Panc1 (cell line): Measurements from ENCODE around the gene DOCK4. TPM values are rescaled to one million over a fixed set of nuclear protein-coding genes. Genes with fewer than 3 reads are reported as not detected.

Source experiments
- ATAC-seq: fragments of 200-7000 bp; cut with Tn5 transposase; 2 replicates; pipeline ENCODE4 v1.9.1; 2020; ENCODE audit warnings: mild to moderate bottlenecking, moderate library complexity
- BruUV-seq: library from RNA; stranded (reverse); fragments of 400-500 nt; replicated peaks from 2 replicates; lab custom pipeline; 2021; lab: Mats Ljungman, UMichigan
- CTCF ChIA-PET: fragments of 300-600 bp; sonication (Branson Sonifier 250); formaldehyde crosslinking; loops from one replicate; lab custom pipeline; 2022; ENCODE audit warnings: antibody characterized with exemption; lab: Charles Lee
- POLR2A ChIA-PET: fragments of 300-600 bp; sonication (Branson Sonifier 250); formaldehyde crosslinking; loops from one replicate; lab custom pipeline; 2022; ENCODE audit warnings: antibody characterized with exemption; lab: Charles Lee
- DNase-seq: peaks from one replicate; pipeline ENCODE4 v3.0.0-alpha.2; 2010; ENCODE audit warnings: low read depth, low spot score
- H3K27ac ChIP-seq: 2 replicates; pipeline ENCODE4 v1.5.1; 2011; ENCODE audit warnings: mild to moderate bottlenecking, low read length, inconsistent platforms
- H3K27me3 ChIP-seq: fragments of 200-500 bp; sonication (Bioruptor generic); 2 replicates; pipeline ENCODE4 v1.6.0; 2014; ENCODE audit warnings: low read length, inconsistent platforms; ENCODE audit not compliant: control insufficient read depth, insufficient read depth
- H3K36me3 ChIP-seq: fragments of 200-500 bp; sonication (Bioruptor generic); 2 replicates; pipeline ENCODE4 v1.5.1; 2014; ENCODE audit warnings: inconsistent platforms, mild to moderate bottlenecking, low read length, moderate library complexity; ENCODE audit not compliant: control insufficient read depth, insufficient read depth
- H3K4me1 ChIP-seq: 2 replicates; pipeline ENCODE4 v1.5.1; 2011; ENCODE audit warnings: inconsistent platforms, mild to moderate bottlenecking, low read length, moderate library complexity; ENCODE audit not compliant: control insufficient read depth, insufficient read depth
- H3K4me3 ChIP-seq, 2 experiments: 2 replicates each; pipeline ENCODE4 v1.5.1; 2011 to 2012; ENCODE audit warnings: low read depth in 2 of 2, low read length in 2 of 2, mild to moderate bottlenecking in 2 of 2, inconsistent platforms in 1 of 2, moderate library complexity in 1 of 2
- H3K9me3 ChIP-seq: fragments of 200-500 bp; sonication (Bioruptor generic); 2 replicates; pipeline ENCODE4 v1.5.1; 2014; ENCODE audit warnings: low read depth, mild to moderate bottlenecking, inconsistent platforms, low read length, moderate library complexity; ENCODE audit not compliant: control insufficient read depth, insufficient read depth
- CTCF ChIP-seq: fragments of 450-650 bp; IDR thresholded peaks from 2 replicates; pipeline ENCODE4 v1.5.1; 2017; ENCODE audit warnings: mild to moderate bottlenecking
- POLR2AphosphoS5 ChIP-seq: IDR thresholded peaks from 2 replicates; pipeline ENCODE4 v1.6.1; 2012; ENCODE audit warnings: mild to moderate bottlenecking, low read depth, low read length, moderate library complexity
- SIN3A ChIP-seq: IDR thresholded peaks from 2 replicates; pipeline ENCODE4 v1.6.1; 2012; ENCODE audit warnings: low read depth, mild to moderate bottlenecking, low read length, moderate library complexity, borderline replicate concordance; ENCODE audit not compliant: insufficient read depth
- TCF7L2 ChIP-seq: IDR thresholded peaks from 2 replicates; pipeline ENCODE4 v1.6.1; 2011; ENCODE audit warnings: mild to moderate bottlenecking, low read depth, low read length, inconsistent platforms
- in situ Hi-C: cut with HindIII; loops from 2 replicates; pipeline ENCODE4 v1.10.0; 2016; ENCODE audit warnings: low sequenced_read_pairs, low pct_unique_long_range_greater_than_20kb
- intact Hi-C: fragments of 100-400 bp; cut with micrococcal nuclease; formaldehyde crosslinking; loops from one replicate; pipeline ENCODE4 v1.10.0; 2022; ENCODE audit not compliant: unreplicated experiment
- total RNA-seq: library from RNA; stranded (reverse); gene quantifications from one replicate; pipeline ENCODE4 v1.2.1, GENCODE V29; 2021; ENCODE audit not compliant: unreplicated experiment
- TF ChIP-seq, protein P1 (sequence below), 2 experiments: IDR thresholded peaks; 2 replicates each; pipeline ENCODE4 v1.6.1; 2011 to 2012; ENCODE audit warnings: low read depth in 2 of 2, control low read depth in 1 of 2, low read length in 1 of 2, mild to moderate bottlenecking in 1 of 2, moderate library complexity in 1 of 2; ENCODE audit not compliant: insufficient read depth in 1 of 2

Gene DOCK4
- total RNA-seq, 1 experiment from 2014 or later: 10.8 TPM

- Histone ChIP-seq H3K36me3 (no peaks in the 10 kb centered on the region), H3K4me3 (no peak overlapping the region), H3K27me3 (no peaks in the 10 kb centered on the region), H3K27ac (no peak overlapping the region), H3K4me1 (no peaks in the 10 kb centered on the region), H3K9me3 (no peaks in the 10 kb centered on the region)
- ChIA-PET POLR2A (no interaction called here), CTCF (interaction anchor here (0.8 kb wide), 1 partner anchor 122 kb away, joined by 3 read pairs; no protein-coding TSS in a partner anchor)
- ATAC-seq: no peak
- intact Hi-C loops (no loop called here), in situ Hi-C loops (no loop called here)
- no TSS peak for BruUV-seq
- DNase-seq: no peak
- TF ChIP-seq SIN3A: no peak
Observed at GRCh38 chr7:112092709-112093395, 113.3 kb downstream of the DOCK4 start.

- CTCF ChIA-PET: no interaction called here
- Histone ChIP-seq H3K27ac (no peak overlapping the region), H3K4me3 (no peak overlapping the region), H3K9me3 (no peaks in the 10 kb centered on the region), H3K4me1 (no peaks in the 10 kb centered on the region), H3K27me3 (no peaks in the 10 kb centered on the region), H3K36me3 (no peaks in the 10 kb centered on the region)
- no peak for ATAC-seq
- intact Hi-C loops (no loop called here), in situ Hi-C loops (no loop called here)
- BruUV-seq: no TSS peak
- DNase-seq: no peak
- TF ChIP-seq SIN3A (no peak), POLR2AphosphoS5 (no peak), CTCF (no peak), TCF7L2 (no peak)
- TF ChIP-seq, protein P1, sequence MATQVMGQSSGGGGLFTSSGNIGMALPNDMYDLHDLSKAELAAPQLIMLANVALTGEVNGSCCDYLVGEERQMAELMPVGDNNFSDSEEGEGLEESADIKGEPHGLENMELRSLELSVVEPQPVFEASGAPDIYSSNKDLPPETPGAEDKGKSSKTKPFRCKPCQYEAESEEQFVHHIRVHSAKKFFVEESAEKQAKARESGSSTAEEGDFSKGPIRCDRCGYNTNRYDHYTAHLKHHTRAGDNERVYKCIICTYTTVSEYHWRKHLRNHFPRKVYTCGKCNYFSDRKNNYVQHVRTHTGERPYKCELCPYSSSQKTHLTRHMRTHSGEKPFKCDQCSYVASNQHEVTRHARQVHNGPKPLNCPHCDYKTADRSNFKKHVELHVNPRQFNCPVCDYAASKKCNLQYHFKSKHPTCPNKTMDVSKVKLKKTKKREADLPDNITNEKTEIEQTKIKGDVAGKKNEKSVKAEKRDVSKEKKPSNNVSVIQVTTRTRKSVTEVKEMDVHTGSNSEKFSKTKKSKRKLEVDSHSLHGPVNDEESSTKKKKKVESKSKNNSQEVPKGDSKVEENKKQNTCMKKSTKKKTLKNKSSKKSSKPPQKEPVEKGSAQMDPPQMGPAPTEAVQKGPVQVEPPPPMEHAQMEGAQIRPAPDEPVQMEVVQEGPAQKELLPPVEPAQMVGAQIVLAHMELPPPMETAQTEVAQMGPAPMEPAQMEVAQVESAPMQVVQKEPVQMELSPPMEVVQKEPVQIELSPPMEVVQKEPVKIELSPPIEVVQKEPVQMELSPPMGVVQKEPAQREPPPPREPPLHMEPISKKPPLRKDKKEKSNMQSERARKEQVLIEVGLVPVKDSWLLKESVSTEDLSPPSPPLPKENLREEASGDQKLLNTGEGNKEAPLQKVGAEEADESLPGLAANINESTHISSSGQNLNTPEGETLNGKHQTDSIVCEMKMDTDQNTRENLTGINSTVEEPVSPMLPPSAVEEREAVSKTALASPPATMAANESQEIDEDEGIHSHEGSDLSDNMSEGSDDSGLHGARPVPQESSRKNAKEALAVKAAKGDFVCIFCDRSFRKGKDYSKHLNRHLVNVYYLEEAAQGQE (IDR thresholded peaks at IDR 0.05; ENCODE audit: insufficient read depth in 1 of 2, low read depth in 2 of 2, low read length in 1 of 2): no peak
- POLR2A ChIA-PET: no interaction called here
Observed at GRCh38 chr7:112092306-112092705, 113.9 kb downstream of the DOCK4 start.

DNA sequence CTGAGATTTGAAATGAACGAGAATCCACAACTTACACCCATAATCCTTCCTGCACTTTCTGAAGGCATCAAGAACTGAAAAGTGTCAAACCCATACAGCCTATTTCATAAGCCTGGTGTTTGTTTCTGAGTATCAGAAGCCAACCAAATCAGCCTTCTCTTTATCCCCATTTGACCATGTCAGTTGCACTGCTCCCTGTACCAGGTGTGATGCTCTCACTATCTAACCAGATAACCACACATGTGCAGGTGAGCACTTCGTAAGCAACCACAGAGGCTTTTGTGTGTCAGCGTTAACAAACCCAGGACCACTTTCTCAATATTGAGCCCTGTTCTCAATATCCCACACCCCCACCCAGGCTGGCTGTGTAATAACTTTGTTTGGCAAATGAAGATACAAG, 114.4 kb downstream of the DOCK4 start:
- DNase-seq (no peak), ATAC-seq (no peak)
- no peak overlapping the region for H3K27ac ChIP-seq
- no peak overlapping the region for H3K4me3 ChIP-seq
- intact Hi-C loops (no loop called here), in situ Hi-C loops (no loop called here)
- TF ChIP-seq SIN3A: no peak
- TF ChIP-seq, protein P1 (IDR thresholded peaks at IDR 0.05; ENCODE audit: insufficient read depth in 1 of 2, low read depth in 2 of 2, low read length in 1 of 2): no peak
- TF ChIP-seq TCF7L2: no peak
- no peak for TF ChIP-seq POLR2AphosphoS5
- no peak for TF ChIP-seq CTCF
- no peaks in the 10 kb centered on the region for H3K36me3 ChIP-seq
- H3K9me3 ChIP-seq: no peaks in the 10 kb centered on the region
- CTCF ChIA-PET: no interaction called here
- H3K27me3 ChIP-seq: no peaks in the 10 kb centered on the region
- POLR2A ChIA-PET: no interaction called here
- H3K4me1 ChIP-seq: no peaks in the 10 kb centered on the region
- BruUV-seq: no TSS peak
